UCSD-AML1 (cell line): ENCODE data around the gene CTNNA3.

Experiments
- DNase-seq: peaks from one replicate; lab custom pipeline; 2025; ENCODE audit not compliant: unreplicated experiment; lab: John Stamatoyannopoulos, UW

The CTNNA3 gene

DNA sequence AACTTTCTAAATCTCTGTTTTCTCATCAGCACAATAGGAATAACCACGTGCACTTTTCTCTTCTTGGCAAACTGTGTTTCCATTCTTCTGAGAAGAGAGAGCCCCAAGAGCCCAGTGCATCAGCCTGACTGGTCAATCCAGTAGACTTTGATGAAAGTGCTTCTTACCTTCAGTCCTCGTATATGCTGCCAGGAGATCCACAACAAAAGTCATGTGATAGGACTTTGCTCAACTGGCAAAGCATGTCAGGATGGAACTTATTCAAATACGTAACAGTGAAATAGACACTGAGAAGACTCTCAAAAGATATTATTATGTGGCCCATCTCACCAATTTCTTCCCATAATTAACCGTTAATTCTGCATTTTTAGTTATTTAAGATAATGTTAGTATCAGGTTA is 1801.6 kb downstream of the CTNNA3 start:
- DNase-seq: no peak

- DNase-seq: no peak
These were observed 1802.3 kb downstream of the CTNNA3 start for GRCh38 chr10:65893676-65894075.

DNA sequence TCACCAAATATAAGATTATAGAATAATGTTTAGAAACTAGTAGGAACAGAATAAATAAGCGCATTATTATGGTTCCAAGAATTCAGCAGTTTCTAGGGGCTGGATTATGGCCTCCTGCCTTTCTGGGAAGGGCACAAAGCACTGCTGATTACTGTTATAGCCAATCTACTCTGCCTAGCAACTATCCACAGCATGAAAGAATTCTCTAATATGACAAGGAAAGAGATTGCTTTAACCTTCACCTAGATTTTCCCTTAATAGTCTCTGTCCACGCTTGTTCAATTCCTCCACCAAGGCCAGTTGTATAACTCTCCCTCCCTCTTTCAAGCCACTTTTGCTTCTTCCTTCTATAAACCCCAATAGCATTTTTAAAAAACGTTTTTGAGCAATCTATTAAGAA is 1803.7 kb downstream of the CTNNA3 start:
- DNase-seq: no peak

DNA sequence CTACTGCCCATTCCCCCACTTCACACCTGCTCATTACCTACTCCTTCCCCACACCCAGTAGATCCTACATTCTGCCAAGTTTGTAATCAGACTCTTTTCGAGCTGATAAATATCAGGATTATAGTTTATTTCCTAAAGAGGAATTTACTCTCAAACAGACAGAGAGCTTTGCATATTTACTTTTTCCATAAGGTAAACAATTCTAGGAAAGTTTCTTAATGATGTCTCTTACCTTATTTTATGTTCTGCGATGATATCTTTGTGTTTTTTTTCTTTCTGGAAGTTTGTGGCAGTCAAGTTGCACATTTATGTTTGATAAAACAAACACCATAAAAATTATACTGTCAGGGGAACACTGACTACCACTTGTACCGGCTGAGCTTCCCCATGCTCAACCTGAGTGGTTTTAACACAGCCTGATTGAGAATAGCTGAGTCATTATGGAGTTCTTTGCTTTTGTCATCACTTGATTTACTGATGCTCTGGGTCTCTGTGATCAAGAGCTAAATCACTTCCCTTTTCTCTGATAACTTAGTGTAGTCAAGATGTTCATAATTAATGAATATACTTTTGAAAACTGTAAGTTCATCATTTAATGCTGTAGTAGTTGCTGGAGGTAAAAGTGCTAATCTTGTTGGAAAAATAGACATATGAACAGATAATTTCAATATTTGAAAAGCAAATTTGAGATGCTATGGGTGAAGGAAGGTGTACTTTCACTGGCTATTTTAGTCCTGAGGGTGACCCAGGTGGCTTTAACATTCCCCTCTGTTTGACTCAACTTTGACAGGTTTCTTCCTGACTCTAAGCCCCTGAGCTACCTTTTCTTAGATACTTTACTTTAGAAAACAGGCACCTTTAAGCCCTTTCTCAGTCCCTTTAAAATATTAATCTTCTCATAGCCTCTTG is 1804.7 kb downstream of the CTNNA3 start:
- DNase-seq: no peak

GRCh38 chr10:65864529-65864928 is 1831.5 kb downstream of the CTNNA3 start:
- no peak for DNase-seq

- DNase-seq: no peak
These were observed 1832.0 kb downstream of the CTNNA3 start for GRCh38 chr10:65864036-65864435.
